NCI-H187 treated with DMSO at 0.1 percent for 48 hours (cell line): Measurements from ENCODE around the gene ELAC2.
"Not testable (repeated sequence)": the region's sequence is repeated elsewhere in the genome, so short reads cannot be mapped to it uniquely, and the experiment has no call there.

Experiments
- DNase-seq: peaks from one replicate; lab custom pipeline; 2025; lab: John Stamatoyannopoulos, UW

Gene ELAC2

DNA sequence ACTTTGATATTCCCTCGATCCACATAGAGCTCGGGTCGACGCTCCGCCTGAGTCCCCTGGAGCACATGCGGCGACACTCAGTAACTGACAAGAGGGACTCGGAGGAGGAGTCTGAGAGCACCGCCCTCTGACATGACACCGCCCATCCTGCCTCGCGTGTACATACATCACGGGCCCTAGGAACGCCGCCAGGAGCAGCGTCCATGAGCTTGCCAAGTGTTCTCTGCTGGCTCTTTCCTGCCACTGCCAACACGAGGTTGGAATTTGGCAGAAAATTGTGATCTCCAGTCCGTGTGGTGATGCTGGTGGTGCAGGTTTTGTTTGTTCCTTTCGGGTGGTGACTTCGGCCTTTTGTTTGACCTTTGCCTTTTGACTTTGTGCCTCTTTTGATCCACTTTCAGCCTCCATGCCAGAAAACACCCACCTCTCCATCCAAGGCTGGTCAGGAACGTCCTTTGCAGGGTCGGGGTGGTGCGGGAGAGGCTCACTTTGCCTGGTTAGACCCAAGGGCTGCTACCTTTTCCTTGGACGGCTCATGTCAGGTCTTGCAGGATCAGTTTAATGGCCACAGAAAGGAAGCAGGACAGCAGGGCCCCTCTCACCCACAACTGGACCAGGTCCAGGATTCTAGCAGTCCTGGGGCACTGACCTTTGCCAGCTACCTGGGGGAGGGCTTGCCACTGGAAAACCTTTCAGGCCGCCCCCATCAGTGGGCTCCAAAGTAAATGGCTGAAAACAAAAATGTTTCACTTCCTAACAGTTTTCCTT, 27.6 kb downstream of the ELAC2 start:
- DNase-seq: no peak

DNA sequence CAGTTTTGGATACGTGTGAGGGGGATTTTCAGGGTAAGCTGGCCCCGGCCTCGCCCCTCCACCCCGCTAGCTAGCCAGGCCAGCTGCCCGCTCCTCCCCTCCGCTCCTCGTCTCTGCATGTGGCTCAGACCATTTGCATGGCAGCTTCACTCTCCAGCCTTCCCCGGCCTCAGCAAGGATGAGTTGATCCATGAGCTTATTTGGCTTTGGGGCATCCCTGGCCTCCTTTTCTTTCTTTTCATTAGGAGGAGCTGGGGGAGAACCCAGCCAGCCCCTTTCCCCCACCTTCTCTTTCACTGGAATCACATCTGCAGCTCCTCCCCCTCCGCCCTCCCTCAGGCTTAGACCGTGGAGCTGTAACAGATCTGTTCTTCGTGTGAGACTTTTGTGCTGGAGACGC, 30.7 kb downstream of the ELAC2 start:
- DNase-seq: no peak

DNA sequence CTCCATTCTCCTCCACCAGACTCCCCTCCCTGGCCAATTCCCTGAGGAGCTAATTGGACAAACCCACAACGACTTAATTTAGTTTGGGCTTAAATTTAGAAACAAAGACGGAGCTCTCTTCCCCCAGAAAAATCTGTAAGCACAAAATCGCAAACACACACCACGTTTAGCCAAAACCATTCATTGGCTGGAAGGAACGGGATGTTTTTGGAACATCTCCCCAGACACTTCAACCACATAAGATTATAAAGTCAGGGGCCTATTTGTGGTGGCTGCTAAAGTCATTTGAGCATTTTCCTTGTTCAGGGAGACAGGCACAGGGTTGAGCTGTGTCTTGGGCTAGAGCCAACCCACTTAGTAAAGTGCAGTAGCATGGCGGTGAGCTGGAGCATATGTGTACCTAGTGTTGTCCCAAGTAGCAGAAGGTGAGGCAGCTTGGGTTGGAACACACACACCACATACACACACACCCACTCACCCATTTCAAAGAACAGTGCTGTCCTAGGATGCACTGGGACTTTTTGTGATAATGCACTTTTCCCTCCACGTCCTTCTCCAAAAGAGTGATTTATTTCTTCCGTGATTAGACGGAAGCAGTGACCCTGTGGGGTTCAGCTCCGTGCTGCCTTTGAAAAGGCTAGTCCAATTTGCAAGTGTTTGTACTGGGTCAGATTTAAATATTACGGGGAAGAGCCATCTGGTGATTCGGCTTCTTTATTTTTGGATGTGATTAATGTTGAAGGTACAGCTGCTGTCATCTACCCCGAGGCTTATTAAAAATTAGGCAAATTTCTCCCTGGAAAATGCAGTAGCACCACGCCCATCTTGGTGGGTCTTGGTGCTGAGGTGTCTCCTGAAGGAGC, 32.2 kb downstream of the ELAC2 start:
- no peak for DNase-seq

DNA sequence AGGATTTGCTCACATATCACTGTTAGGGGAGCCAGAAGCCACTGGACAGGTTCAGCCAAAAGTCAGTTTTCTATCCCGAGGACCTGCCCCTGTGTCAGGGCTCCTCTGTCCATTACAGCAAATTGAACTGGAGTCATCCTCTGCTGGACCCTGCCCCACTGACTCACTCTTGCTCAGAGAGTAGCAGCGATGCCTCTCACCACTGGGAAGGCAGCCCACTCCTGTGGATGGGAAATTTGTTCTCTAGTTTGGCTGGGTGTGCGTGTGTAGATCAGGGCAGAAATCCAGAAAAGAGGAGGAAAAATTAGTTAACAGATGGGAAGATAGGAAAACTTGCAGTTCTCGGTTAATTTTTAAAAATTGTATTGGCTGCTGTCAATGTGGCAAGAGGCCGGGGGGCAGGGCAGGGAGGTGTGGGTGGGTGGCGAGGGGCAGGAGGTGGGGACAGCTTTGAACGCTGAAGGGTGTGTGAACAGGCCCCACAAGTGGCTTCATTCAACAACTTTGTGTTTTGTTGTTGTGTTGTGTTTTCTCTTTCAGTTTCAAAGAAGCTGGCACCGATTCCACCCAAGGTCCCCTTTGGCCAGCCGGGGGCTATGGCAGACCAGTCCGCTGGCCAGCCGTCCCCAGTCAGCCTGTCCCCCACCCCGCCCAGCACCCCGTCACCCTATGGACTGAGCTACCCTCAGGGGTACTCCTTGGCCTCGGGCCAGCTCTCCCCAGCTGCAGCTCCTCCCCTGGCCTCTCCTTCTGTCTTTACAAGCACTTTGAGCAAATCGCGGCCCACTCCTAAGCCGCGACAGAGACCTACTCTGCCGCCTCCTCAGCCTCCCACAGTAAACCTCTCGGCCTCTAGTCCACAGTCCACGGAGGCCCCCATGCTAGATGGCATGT, 33.6 kb downstream of the ELAC2 start:
- no peak for DNase-seq

DNA sequence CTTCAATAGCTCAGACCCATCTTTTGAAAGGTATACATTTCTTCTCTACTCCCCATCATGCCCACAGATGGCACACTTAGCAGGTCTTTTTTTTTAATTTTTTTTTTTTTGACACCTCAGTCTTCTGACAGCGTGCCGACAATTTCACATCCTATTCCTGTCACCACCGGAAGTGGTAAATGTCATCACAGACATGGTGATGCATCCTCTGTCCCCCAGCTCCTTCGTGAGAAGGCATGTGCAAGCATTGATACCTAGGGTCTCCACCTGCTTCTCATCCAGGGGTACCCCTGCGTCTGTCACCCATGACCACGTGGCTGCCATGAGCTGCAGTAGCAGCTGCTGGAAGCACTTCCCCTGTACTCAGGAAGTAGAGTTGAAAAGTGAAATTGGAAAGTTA, 35.6 kb downstream of the ELAC2 start:
- no peak for DNase-seq

DNA sequence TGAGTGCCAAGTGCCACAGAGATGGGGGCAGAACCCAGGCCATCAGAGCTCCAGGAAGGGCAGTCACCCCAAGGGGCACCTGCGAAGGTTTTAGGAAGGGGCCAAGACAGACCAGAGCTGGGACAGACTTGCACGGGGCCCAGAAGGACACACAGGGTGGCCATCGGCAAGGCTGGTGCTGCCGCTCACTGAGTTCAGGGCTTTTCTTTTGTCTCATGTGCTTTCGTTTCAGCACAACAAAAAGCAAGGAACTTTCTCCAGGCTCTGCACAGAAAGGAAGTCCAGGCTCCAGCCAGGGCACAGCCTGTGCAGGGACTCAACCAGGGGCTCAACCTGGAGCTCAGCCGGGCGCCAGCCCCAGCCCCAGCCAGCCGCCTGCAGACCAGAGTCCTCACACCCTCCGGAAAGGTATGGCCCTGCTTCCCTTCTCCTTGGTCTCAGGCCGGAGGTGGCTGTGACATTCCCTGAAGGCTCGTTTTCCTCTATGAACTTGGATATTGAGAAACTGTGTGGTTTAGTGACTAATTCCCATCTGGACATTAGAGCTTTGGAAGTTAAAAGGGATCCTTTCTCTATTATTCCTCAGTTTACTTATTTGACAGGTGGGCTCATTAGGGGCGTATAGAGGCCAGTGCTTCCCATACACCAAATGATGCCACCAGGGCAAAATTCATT, 37.9 kb downstream of the ELAC2 start:
- DNase-seq: no peak

DNA sequence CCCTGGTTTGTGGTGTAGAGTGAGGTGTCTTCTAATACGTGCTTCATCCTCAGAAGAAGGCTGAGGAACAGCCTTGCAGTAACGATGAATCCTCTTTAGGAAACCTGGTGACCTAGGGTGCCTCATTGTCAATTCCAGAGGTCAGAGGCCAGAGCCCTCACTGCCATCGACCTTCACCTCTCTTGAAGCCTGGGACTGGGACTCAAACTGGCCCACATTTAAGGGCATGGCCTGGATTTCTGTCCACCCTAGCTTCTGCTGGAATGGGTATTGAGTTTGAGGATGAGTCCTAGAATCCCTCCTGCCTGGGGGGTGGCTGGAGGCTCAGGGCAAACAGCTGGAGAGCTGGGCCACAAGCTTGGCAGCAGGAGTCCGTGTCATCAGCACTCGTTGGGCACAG, 38.6 kb downstream of the ELAC2 start:
- DNase-seq: no peak

DNA sequence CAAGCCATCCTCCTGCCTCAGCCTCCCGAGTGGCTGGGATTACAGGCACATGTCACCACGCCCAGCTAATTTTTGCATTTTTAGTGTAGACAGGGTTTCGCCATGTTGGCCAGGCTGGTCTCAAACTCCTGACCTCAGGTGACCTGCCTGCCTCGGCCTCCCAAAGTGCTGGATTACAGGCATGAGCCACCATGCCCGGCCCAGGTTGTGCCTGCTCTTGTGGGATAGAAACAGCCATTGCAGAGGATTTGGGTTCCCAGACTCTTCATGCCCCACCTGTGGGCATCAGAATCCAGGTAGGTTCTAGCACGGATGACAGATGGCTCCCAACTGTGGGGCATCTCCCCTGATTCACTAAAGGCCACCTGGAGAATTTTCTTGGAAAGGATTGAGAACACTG, 39.0 kb downstream of the ELAC2 start:
- DNase-seq: not testable (repeated sequence)

DNA sequence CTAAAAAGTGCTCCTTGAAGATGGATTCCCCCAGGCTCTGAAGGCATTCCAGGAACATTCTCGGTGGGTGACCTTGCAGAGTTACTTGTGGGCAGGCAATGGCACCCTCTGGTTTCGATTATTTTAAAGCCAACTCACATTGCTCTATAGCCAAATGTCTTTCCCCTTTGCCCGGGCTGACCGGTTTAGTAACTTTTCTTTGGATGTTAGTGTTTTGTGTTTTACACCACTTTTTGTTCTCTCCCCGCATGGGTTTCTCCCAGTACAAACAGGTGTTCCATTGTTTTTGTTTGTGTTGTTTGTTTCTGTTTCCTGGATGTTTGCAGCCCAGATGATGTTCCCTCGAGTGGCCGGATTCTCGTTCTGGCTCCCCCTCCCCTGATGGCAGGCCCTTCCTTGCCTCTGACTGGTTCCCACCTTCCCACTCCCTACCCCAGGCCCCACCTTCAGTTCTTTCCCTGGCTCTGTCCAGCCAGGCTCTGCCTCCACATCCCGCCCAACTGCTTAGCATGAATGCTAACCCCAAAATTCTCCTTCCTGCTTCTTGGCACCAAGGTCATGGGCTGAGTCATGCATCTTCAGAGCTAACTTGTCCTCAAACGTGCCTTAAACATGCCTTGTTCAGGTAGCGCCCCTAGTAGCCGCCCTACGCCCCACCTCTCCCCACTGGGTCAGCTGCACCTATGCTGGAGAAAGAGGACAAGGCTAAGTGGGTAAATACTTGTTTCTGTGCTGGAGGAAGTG, 40.6 kb downstream of the ELAC2 start:
- no peak for DNase-seq

DNA sequence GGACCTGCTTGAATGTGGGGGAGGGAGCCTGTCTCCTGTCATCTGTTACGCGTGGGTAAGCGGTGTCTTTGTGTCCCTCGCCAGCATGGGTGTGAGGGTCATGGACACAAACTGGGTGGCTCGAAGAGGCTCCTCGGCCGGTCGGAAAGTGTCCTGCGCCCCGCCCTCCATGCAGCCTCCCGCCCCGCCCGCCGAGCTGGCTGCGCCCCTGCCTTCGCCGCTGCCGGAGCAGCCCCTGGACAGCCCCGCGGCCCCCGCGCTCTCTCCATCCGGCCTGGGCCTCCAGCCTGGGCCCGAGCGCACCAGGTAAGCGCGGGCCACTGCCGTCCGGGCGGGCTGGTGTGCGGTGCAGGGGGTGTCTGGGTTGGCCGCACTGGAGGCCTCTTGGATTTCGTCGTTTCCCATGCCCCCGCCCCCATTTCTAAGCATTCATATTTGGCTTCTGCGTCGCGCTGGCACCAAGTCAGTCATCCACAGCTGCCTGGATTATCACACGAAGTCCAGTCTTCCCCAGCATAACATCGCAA, 43.8 kb downstream of the ELAC2 start:
- DNase-seq: no peak

DNA sequence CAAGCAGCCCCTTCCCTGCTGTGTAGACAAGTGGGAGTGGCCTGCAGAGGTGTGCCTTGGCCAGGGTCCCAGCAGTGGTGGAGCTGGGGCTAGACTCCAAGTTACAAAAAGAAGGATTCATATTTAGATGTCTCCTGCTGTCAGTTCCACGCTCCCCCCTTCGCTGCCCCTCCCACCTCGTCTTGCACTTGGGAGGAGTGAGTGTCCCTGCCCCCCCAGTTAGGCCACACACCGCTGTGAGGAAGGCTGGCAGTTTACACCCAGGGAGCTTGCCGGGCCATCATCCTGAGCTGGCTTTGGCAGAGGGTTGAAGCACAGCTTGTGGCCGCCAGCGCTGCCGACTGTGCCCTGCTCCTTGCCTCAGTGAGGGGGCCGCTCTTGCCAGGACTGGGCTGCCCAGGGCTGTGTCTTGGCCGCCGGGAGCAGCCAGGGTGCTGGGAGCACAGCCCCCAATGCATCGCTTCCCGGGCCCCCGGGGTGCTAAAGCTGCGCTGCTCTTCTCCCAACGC, 44.3 kb downstream of the ELAC2 start:
- DNase-seq: no peak

DNA sequence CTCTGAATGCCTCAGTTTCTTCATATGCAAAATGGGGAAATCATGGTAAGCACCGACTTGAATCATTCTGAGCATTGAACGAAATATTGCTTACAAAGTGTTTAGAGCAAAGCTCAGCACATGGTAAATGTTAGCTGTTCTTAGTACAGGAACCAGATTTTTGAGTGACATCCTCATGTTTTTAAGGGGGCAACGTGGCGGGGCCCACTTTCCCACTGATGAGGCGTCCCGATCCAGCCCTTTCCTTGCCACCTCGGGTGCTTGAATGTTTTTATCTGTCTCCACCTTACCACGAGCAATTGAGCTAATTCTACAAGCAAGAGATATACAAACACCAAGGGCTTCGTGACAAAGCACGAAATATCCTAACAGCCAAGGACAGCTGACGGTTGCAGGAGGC, 49.9 kb downstream of the ELAC2 start:
- DNase-seq: no peak

DNA sequence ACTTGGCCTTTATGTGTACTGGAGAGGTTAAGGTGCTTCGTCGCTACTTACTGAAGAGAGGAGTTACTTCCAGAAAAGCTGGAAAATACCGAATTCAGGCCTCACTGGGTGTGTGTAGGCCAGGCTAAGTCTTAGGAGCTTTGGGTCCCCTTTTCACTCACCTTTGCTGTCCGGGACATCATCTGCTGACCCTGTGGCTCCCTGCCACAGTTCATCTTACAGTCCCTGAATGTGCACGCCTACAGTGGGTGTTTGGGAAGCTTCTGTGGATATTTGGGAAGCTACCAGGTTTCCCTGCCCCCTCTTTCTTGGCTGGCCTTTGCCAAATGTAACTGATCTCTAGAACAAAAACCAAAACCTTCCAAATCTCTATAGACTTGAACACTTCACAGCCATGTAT, 51.4 kb downstream of the ELAC2 start:
- DNase-seq: no peak

DNA sequence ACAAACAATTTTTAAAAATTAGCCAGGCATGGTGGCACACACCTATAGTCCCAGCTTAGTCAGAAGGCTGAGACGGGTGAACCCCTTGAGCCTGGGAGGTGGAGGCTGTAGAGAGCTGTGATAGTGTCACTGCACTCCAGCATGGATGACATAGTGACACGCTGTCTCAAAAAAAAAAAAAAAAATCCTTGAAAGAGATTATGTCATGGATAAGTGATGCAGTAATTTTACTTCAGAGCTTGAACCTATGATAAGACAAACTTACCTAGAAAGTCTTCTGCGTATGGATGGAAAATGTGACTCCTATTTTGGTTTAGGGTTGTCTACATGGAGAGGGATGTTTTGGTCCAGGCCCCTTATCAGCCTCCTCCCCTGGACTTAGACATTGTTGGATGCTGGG, 51.8 kb downstream of the ELAC2 start:
- DNase-seq: no peak

DNA sequence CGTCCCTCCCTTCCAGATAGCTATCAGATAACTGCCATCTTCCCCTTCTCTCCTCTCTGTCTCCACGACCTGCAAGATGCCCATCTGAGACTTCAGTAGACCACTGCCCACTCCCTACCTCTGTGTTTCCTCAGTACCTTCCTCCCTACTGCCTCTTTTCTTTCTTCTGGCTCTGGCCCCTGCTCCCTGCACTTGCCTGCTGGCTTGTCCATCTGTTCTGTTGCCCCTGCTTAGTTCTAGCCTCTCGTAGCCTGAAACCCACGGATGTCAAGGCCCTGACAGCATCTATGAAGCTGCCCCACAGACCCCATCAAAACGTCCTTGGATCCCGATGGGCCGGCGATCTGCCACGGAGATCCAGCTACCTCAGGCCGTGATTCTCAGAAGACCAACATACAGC, 53.0 kb downstream of the ELAC2 start:
- DNase-seq: no peak

DNA sequence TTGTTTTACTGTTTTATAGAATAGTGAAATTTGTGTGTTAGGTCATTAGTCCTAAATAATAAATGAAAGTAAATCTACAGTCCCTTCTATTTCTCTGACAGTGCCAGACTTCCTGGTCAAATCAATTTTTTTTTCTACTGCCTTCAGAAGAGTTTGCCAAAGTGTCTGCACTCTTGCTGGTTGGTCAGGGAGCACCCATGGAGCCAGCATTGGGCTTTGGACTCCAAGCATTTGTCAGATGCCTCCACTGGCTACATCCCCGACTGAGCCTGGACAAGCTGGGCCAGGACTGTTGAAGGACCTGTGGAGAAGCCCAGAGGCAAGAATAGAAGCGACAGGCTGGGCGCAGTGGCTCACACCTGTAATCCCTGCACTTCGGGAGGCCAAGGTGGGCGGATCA, 53.7 kb downstream of the ELAC2 start:
- DNase-seq: no peak

DNA sequence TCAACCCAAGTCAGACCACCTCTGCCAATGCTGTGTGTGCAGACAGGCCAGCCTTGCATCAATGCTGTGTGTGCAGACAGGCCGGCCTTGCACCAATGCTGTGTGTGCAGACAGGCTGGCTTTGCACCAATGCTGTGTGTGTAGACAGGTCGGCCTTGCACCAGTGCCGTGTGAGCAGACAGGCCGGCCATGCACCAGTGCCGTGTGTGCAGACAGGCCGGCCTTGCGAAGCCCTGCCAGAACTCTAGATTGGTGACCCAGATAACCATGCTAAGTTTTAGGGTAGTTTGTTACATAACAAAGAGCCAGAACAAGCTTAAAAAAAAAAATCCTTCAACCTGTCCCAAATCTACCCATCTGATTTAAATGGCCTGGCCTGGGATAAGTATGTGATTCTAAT, 54.3 kb downstream of the ELAC2 start:
- no peak for DNase-seq

DNA sequence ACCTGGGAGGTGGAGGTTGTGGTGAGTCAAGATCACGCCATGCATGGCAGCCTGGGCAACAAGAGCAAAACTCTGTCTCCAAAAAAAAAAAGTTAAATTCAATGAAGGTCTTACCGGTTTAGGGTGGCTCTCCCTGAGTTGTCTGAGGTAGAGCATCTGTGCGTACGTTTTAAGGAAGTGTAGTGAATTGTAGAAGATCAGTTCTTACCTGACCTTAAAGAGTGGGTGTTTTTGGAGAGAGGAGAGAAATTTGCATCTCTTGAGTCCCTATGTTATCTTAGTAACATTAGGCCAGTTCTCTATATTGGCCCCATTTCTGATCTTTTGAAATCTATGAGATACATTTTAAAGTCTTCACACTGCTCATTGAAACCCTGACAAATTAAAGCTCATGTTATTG, 56.2 kb downstream of the ELAC2 start:
- no peak for DNase-seq

DNA sequence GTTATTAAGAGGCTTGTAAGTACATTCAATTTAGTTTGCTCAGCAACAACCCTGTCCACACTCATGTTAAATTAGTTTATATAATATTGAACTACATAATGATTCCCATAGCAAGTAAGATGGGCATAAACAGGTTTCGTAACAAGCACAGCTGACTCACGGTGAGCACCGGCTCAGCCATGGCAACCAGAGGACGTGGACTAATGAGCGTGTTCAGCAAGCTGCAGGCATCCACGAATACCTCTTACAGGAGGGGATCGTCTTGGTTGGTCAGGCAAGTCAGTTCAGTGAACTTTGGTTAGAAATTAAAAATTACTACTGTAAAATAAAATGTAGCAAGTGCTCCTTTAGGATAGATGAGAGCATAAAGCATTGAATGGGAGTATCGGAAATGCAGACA, 58.4 kb downstream of the ELAC2 start:
- no peak for DNase-seq

DNA sequence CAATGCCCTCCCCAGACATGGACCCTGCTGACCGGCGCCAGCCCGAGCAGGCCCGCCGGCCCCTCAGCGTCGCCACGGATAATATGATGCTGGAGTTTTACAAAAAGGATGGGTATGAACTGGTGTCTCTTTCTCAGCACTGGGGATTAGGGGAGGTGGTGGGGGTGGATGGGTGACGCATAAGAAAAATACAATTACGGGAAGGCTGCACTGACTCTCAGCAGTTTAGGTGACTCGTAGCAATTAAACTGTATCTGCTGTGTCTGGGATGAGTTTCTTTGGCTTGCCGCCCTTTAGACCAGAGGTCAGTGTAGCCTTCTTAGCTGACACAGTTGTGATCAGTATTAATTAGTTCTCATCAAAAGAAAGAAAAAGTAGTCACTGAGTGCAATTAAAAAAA, 59.0 kb downstream of the ELAC2 start:
- DNase-seq: no peak

DNA sequence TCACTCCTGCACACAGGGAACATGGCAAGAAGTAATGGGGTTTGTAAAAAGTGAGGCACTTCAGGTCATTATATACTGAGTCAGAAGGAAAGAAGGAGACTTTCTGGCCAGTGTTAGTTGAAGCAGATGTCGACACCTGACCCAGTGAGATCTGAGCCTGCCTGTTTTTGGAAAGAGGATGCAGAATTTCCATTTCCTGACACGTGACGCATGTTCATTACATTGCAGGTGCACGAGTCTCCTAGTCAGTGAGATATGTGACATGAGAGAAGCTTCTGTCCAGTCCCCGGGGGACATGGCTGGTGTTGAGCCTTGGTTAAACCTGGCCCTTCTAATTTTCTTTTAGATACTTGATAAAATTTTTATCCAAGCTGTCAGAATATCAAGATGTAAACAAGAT, 62.3 kb downstream of the ELAC2 start:
- no peak for DNase-seq
